ENCODE results near the gene NUB1.

DNA sequence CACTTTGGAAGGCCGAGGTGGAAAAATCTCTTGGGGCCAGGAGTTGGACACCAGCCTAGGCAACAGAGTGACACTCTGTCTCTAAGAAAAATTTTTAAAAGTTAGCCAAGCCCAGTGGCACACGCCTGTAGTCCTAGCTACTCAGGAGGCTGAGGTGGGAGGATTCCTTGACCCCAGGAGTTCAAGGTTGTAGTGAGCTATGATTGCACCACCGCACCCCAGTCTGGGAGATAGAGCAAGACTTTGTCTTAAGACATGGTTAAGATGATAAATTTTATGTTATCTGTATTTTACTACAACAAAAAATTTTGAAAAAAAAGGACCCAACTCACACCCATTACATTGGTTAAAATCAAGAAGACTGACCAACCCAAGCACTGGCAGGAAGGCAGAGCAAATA lies 48.8 kb upstream of the NUB1 start:
- TF ChIP-seq, protein P1, sequence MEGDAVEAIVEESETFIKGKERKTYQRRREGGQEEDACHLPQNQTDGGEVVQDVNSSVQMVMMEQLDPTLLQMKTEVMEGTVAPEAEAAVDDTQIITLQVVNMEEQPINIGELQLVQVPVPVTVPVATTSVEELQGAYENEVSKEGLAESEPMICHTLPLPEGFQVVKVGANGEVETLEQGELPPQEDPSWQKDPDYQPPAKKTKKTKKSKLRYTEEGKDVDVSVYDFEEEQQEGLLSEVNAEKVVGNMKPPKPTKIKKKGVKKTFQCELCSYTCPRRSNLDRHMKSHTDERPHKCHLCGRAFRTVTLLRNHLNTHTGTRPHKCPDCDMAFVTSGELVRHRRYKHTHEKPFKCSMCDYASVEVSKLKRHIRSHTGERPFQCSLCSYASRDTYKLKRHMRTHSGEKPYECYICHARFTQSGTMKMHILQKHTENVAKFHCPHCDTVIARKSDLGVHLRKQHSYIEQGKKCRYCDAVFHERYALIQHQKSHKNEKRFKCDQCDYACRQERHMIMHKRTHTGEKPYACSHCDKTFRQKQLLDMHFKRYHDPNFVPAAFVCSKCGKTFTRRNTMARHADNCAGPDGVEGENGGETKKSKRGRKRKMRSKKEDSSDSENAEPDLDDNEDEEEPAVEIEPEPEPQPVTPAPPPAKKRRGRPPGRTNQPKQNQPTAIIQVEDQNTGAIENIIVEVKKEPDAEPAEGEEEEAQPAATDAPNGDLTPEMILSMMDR (IDR thresholded peaks at IDR 0.05; ENCODE audit: low read depth, low read length, poor library complexity, severe bottlenecking): no peak
- TF ChIP-seq EZH2phosphoT487 (IDR thresholded peaks at IDR 0.05; ENCODE audit: borderline replicate concordance, low read length): no peak
